ENCODE results near the gene MRPL55.

MRPL55 gene

GRCh38 chr1:228102791-228103620 is 6.1 kb downstream of the MRPL55 start, which contains the start of gene C1orf35:
Gene C1orf35 (minus strand): TSS chr1:228103325. CDS start chr1:228103227, 98 bp downstream.
- in situ Hi-C loops (cut with HindIII; ENCODE audit: low sequenced_read_pairs), result no loop called here

- in situ Hi-C loops (cut with HindIII; ENCODE audit: low sequenced_read_pairs), result no loop called here
Observed at GRCh38 chr1:228101994-228102790, 6.9 kb downstream of the MRPL55 start.

GRCh38 chr1:228101614-228101993 is 7.5 kb downstream of the MRPL55 start:
- in situ Hi-C loops (cut with HindIII; ENCODE audit: low sequenced_read_pairs), result no loop called here

- in situ Hi-C loops (cut with HindIII; ENCODE audit: low sequenced_read_pairs), result no loop called here
Observed at GRCh38 chr1:228100822-228101613, 8.1 kb downstream of the MRPL55 start.

GRCh38 chr1:228099331-228099732 is 9.8 kb downstream of the MRPL55 start:
- in situ Hi-C loops (cut with HindIII; ENCODE audit: low sequenced_read_pairs), result no loop called here

GRCh38 chr1:228098323-228098931 is 10.7 kb downstream of the MRPL55 start:
- in situ Hi-C loops (cut with HindIII; ENCODE audit: low sequenced_read_pairs), result no loop called here

GRCh38 chr1:228097333-228098081 is 11.6 kb downstream of the MRPL55 start:
- in situ Hi-C loops (cut with HindIII; ENCODE audit: low sequenced_read_pairs), result no loop called here

GRCh38 chr1:228096416-228097332 is 12.4 kb downstream of the MRPL55 start:
- in situ Hi-C loops (cut with HindIII; ENCODE audit: low sequenced_read_pairs), result no loop called here

GRCh38 chr1:228095938-228096337 is 13.2 kb downstream of the MRPL55 start:
- in situ Hi-C loops (cut with HindIII; ENCODE audit: low sequenced_read_pairs), result no loop called here

GRCh38 chr1:228095161-228095560 is 13.9 kb downstream of the MRPL55 start:
- in situ Hi-C loops (cut with HindIII; ENCODE audit: low sequenced_read_pairs), result no loop called here

- in situ Hi-C loops (cut with HindIII; ENCODE audit: low sequenced_read_pairs), result no loop called here
Observed at GRCh38 chr1:228094432-228095016, 14.6 kb downstream of the MRPL55 start.

GRCh38 chr1:228093050-228093906 is 15.8 kb downstream of the MRPL55 start:
- in situ Hi-C loops (cut with HindIII; ENCODE audit: low sequenced_read_pairs), result no loop called here

GRCh38 chr1:228092342-228093049 is 16.6 kb downstream of the MRPL55 start:
- in situ Hi-C loops (cut with HindIII; ENCODE audit: low sequenced_read_pairs), result no loop called here

- in situ Hi-C loops (cut with HindIII; ENCODE audit: low sequenced_read_pairs), result no loop called here
Observed at GRCh38 chr1:228091084-228091483, 18.0 kb downstream of the MRPL55 start.

- in situ Hi-C loops (cut with HindIII; ENCODE audit: low sequenced_read_pairs), result no loop called here
Observed at GRCh38 chr1:228090613-228091081, 18.5 kb downstream of the MRPL55 start.

- in situ Hi-C loops (cut with HindIII; ENCODE audit: low sequenced_read_pairs), result no loop called here
Observed at GRCh38 chr1:228089519-228090380, 19.3 kb downstream of the MRPL55 start.
